Measurements from ENCODE around the gene RPL37. TPM values are rescaled to one million over a fixed set of nuclear protein-coding genes. Genes with fewer than 3 reads are reported as not detected.

Gene RPL37
- total and polyA plus RNA-seq, 3 donors from 2014 or later: 99.1 to 1,089 (median 174) TPM

GRCh38 chr5:40812125-40812524 lies 22.9 kb downstream of the RPL37 start:
- no peak for TF ChIP-seq POLR2A (IDR thresholded peaks at IDR 0.05)
- TF ChIP-seq CTCF (IDR thresholded peaks at IDR 0.05): no peak
- no peak overlapping the region for H3K27ac ChIP-seq
- 93 to 94% methylated on average over 1 of the region's 1 CpG for WGBS, 2 donors
- no peaks in the 10 kb centered on the region for H3K4me1 ChIP-seq
- no peaks in the 10 kb centered on the region for H3K27me3 ChIP-seq
- no peak overlapping the region for H3K4me3 ChIP-seq
- no peak for DNase-seq
- no peaks in the 10 kb centered on the region for H3K9me3 ChIP-seq
- H3K36me3 ChIP-seq (ENCODE audit: low read depth, missing control alignments): no peaks in the 10 kb centered on the region
- intact Hi-C loops (cut with DNase I; ENCODE audit: low total_unique reads): no loop called here

GRCh38 chr5:40801771-40802562 lies 33.1 kb downstream of the RPL37 start:
- intact Hi-C loops (cut with DNase I; ENCODE audit: low total_unique reads): no loop called here
- DNase-seq: no peak
- Histone ChIP-seq H3K27ac (no peak overlapping the region), H3K4me3 (no peak overlapping the region), H3K27me3 (no peaks in the 10 kb centered on the region), H3K9me3 (no peaks in the 10 kb centered on the region), H3K36me3 (ENCODE audit: low read depth, missing control alignments) (no peaks in the 10 kb centered on the region), H3K4me1 (no peaks in the 10 kb centered on the region)
- TF ChIP-seq POLR2A (IDR thresholded peaks at IDR 0.05) (no peak), CTCF (IDR thresholded peaks at IDR 0.05) (no peak)
- 77 to 89% methylated on average over 8 of the region's 8 CpGs for WGBS, 2 donors

- H3K9me3 ChIP-seq: no peaks in the 10 kb centered on the region
- H3K4me3 ChIP-seq: no peak overlapping the region
- no peak for DNase-seq
- H3K27ac ChIP-seq: peak overlapping the region in 1 of 2 donors; percentile 15
- TF ChIP-seq POLR2A (IDR thresholded peaks at IDR 0.05) (no peak), CTCF (IDR thresholded peaks at IDR 0.05) (no peak)
- WGBS, 2 donors: 8 to 13% methylated on average over 1 of the region's 1 CpG
- no peaks in the 10 kb centered on the region for H3K36me3 ChIP-seq (ENCODE audit: low read depth, missing control alignments)
- H3K4me1 ChIP-seq: peaks cover 15% of the 10 kb centered on the region
- intact Hi-C loops (cut with DNase I; ENCODE audit: low total_unique reads): no loop called here
- H3K27me3 ChIP-seq: no peaks in the 10 kb centered on the region
Observed at GRCh38 chr5:40799258-40799657, 35.8 kb downstream of the RPL37 start.

GRCh38 chr5:40798801-40799210 lies 36.2 kb downstream of the RPL37 start:
- intact Hi-C loops (cut with DNase I; ENCODE audit: low total_unique reads): no loop called here
- no peak for TF ChIP-seq CTCF (IDR thresholded peaks at IDR 0.05)
- no peak for TF ChIP-seq POLR2A (IDR thresholded peaks at IDR 0.05)
- Histone ChIP-seq H3K27ac (peak overlapping the region; percentile 94 to 96), H3K4me1 (peaks cover 15% of the 10 kb centered on the region), H3K36me3 (ENCODE audit: low read depth, missing control alignments) (no peaks in the 10 kb centered on the region), H3K27me3 (no peaks in the 10 kb centered on the region), H3K4me3 (peak overlapping the region; percentile 66 to 96), H3K9me3 (no peaks in the 10 kb centered on the region)
- WGBS, 2 donors: 1 to 2% methylated on average over 7 of the region's 7 CpGs
- no peak for DNase-seq
